ENCODE data around the gene ENOX1.
"Not testable (repeated sequence)": the region's sequence is repeated elsewhere in the genome, so short reads cannot be mapped to it uniquely, and the experiment has no call there.

Gene ENOX1

DNA sequence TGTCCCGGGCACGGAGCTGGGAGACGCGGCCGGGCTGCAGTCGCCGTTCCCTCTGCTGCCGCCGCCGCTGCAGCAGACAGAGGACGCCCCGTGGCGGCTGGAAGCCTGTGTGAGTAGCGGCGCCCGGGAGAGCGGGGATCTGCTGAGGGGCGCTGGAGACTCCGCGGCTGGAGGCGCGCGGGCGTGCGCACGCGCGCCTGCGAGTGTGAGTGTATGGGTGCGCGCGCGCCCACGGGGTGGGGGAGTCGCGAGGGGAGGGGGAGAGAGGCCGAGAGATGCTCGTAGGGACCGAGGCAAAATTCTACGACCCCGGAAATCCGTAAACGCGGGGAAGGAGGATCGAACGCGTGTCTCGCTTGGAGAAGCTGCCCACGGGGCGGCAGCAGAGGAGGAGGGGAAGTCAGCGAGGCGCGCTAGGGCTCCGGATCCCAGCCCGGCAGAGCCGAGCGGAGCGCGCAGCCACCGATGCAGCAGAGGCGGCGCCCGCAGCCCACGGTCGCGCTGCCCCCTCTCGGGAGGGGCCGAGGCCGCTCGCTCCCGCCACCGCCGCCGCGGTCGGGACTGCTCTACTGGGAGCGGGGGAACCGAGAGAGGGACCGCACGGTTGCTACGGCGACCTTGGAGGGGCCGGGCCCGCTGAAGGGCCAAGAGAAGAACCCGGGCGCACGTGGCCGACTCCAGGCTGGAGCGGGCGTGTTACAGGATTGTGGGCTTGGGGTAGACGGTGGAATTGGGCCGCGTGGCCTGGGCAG is at the start of gene ENOX1:
Gene ENOX1, minus strand, starts transcription at position 207 of the 752 bp plus-strand sequence.
- no peak for DNase-seq

DNA sequence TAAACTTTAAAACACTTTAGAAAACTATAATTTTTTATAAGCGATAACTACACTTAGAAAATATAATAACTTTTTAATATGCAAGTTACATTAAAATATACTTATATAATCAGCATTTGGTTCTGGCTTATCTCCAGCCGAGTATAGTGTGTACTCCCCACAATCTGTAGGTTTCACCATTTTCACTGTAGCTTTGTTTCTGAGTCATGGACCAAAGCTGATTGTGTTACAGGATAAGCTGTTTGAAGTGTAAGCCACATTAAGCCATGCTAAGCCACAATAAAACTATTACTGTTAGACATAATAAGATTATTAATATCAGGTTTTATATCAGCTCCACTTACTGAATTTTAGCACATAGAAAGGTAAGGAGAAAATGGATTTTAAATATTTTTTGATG is 48.9 kb upstream of the ENOX1 start:
- DNase-seq, result no peak

DNA sequence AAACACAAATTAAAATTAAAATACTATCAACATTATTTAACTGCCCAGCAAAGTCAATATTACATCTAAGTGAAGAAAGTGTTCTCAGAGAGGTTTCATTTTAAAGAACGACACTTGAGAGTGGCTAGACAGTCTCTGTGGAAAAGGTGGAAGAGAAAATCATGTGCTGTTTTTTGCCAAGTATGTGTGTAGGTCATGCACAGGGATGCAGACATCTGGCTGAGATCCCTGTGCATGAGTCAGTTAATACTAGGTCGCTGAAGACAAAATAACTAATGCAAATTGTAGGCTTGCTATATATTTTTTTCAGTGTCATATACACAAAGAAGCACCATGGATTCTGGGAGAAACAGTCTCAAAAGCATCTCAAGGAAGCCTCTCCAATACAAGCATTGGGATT is 44.3 kb upstream of the ENOX1 start:
- no peak for DNase-seq

DNA sequence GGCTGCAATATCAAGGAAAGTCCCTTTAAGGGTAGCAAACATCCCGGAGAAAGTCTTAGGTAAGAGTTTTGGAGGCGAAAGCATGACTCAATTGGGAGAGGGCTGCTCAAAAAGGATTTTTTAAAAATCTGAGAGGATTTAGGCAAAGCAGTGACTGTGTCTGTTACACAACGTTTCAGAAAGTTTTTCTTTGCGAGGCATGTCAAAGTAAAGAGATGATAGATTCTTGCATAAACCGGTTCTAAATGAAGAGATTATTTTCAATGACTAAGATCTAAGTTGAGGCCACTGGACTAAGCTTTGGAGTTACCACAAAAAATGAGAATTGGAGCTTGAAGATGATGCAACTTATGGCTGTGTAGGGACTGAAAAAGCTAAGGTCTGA is 43.7 kb upstream of the ENOX1 start:
- no peak for DNase-seq

DNA sequence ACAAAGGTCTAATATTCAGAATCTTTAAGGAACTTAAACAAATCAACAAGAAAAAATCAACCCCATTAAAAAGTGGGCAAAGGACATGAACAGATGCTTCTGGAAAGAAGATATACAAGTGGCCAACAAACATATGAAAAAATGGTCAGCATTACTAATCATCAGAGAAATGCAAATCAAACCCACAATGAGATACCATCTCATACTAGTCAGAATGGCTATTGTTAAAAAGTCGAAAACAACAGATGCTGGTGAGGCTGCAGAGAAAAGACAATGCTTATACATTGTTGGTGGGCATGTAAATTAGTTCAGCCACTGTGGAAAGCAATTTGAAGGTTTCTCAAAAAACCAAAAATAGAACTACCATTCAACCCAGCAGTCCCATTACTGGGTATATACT is 37.9 kb upstream of the ENOX1 start:
- DNase-seq, result not testable (repeated sequence)

DNA sequence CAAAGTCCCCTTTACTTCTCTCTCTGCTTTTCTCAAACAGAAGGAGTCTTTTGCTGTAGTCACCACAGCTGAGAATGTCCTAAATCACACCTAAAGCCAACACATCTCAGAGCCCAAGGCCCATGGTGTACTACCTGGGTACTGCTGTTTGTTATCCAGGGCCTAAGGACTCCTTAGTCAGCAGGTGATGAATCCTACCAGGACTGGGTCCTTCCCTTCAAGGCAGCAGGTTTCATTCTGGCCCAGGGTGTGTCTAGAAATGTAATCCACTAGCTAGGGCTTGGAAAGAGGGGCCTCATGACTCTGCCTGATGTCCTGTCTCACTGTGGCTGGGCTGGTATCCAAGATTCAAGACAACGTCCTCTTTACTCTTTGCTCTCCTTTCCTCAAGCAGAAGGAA is 36.2 kb upstream of the ENOX1 start:
- DNase-seq, result no peak

DNA sequence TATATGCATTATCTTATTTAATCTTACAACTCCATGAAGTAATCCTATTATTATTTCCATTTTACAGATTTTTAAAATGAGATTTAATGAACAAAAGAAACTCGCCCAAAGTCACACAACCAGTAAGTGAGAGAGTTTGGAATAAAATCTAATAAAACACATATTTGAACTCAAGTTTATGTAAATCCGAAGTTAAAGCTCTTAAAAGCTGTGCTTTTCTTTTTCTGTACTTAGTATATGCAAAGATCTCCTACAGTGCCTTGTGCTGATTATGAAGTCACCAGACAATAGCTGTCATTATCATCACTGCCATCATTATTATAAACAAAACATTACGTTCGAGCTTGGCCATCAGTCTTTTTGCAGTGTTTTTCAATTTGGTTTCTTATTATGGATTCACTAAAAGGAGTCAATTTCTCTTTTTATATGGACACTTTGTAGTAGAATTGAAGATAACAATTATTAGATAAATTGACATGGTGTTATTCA is 29.7 kb upstream of the ENOX1 start:
- no peak for DNase-seq

DNA sequence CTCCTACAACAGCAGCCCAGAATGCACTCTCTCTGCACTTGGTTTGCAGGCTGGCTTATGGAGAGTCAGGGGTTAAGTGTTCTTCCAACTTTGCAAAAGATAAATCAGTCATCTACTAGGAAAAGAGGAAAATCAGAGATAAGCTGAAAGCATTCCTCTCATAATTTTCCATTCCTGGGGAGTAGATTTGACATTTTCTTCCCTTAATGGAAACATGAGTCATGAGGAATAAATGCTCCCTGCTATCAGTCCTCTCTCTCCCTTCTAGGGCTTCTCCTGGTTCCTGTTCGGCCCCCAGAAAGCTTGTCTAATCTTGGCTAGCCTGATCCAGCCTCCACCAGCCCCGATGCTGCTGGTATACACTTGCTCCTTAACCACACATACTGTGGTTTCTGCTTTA is 28.4 kb upstream of the ENOX1 start:
- DNase-seq, result no peak

DNA sequence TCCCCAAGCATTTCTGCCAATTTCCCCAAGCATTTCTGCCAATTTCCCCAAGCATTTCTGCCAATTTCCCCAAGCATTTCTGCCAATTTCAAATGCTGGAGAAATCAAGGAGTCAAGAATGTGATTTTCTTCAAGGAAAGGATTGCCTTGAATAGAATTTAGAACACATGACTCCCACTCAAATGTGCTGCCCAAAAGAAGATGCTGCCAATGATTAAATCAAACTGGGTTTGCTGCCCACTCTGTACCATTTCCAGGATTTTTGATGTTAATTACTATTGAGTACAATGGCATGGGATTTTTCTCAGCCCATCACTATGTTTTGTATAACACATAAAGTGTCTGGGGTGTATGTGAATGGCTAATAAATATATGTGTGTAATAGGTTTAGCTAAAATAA is 21.9 kb upstream of the ENOX1 start:
- DNase-seq, result no peak

DNA sequence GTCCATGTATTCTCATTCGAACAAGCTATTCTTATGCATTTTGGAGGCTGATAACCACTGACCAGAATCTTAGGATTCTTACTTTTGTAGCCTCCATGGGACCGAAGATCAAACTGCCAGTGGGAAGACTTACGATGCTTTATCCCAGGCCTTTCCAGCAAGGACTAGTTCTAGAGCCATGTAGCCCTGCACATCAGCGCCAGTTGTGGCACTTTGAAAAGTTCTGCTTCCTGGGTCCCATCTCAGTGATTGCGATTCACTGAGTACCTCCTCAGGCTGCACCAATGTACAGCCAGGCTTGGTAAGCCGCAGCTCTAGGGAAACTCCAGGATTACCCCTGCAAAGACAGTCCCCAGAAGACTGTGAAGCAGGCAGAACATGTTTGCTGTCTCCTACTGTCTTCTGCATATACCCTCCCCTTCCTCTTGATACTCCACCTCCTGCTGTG is 18.9 kb upstream of the ENOX1 start:
- DNase-seq, result no peak

DNA sequence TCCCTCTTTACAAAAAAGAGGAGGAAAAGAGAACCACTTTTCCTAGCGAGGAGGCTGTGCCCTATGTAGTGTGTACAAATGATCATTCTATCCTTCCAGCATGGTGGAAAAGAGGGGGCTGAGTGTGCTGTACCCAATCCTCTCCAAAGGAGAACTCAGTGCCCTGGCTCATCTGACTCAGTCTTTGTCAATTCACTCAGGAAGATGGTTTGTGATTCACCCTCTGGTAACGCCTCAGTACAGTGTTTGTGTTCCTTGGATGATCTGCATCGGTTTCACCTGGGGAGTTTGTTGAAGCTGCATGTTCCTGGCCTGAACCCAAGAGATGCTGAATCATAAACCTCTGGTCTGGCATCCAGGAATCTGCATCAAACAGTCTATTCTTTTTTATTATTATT is 18.3 kb upstream of the ENOX1 start:
- no peak for DNase-seq

DNA sequence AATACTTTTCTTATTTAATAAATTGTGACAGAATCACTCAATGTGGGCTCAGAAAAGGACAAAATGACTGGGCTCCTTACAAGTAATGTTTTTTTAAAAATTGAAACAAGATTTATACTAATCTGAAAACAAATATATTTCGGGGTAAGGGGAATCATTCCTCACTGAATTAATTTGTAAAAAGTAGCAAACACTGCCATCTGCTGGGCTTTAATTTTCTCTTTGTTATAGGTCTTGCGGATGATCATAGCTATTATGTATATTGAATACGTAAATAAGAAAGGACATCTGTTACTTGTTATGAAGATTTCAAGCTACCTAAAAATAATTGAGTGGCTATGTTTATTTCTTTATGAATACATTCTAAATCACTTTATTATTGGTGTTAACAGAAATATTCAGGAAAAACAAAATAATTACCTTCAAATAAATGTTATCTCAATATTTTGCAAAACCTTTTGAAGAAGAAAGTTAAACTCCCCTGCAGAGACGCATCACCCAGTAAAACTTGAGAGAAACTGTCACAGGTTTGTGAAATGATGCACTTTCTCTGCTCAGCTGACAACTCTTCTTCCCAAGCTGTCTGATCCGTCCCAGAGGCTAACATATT is 17.8 kb upstream of the ENOX1 start:
- DNase-seq, result no peak

DNA sequence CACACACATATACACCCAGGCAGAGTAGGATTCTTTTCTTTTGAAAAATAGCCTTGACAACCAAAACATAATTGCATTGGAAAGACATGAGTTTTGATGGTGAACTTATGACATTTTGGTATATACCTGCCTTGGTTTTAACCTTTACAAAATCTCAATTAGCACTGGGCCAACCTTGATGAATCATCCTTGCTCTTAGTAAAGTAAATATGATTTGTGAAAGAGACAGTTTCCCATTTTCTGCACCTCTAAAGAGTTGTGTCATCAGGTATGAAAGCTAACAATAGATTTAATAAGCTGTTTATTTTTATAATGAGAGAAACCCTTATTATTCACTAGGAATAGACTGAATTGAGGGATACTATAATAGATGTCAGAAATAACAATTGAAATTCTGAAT is 15.7 kb upstream of the ENOX1 start:
- DNase-seq, result no peak

DNA sequence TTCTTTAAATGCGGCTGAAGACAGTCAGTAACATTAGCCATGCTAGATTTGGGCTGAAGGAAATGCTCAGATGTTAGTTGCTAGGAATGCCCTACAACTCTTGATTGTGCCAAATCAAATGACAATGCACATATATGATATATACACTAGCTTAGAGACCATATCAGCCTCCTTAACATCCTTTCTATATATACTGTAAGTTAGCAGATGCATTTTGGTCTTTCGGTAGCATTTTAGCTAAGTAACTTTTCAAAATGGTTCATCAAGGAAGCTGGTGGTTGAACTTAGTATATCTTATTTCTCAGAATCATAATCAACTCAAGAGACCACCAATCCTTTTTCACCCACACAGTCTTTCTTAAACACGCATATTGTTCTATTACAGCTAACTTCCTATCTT is 14.1 kb upstream of the ENOX1 start:
- no peak for DNase-seq

DNA sequence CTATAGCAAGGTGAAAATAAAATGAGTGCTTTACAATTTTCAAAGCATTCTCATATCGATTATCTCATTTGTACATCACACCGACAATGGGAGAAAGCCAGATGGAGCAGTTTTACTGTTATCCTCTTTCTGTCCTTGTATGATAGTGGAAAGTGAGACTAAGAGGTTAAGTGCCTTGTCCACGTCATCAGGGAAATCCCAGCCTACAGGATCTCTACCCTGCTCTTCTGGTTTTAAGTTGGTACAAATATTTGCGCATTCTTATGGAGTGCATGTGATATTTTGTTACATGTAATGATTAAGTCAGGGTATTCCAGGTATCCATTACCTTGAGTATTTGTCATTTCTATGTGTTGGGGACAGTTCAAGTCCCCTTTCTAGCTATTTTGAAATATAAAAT is 12.4 kb upstream of the ENOX1 start:
- no peak for DNase-seq

DNA sequence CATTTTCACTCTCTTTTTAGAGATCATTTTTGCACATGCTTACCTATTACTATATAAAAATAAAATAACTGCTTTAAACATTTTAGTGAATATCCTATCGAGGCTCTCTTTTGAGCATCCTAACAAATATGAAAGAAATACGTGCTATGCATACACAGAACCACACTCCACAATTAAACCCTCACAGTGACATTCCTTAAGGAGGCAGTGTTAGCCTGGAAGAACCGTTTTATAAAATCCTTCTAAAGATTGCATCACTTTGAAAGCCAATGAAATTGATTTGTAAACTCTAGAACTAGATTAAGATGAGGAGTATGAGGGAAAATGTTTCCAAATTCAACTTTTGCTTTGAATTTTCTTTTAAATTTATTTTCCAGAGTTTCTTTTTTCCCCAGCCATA is 11.1 kb upstream of the ENOX1 start:
- DNase-seq, result no peak

DNA sequence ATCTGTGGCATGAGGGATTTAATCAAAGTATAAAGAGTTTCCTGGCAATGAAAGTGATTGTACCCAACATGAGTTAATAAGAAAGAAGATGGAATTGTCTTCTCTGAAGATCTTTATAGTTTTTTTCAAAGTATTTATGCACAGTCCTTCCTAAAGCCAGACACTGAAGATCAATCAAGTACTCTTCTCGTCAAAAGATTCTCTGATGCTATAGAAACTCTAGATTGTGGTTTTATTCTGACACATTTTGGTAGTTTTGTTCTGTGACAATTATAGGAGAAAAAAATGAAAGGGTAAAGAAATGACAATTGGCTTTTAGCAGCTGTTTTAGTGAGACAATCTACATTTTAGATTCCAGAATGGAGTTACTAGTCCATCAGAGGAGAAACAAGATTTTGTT is 10.4 kb upstream of the ENOX1 start:
- DNase-seq, result no peak

DNA sequence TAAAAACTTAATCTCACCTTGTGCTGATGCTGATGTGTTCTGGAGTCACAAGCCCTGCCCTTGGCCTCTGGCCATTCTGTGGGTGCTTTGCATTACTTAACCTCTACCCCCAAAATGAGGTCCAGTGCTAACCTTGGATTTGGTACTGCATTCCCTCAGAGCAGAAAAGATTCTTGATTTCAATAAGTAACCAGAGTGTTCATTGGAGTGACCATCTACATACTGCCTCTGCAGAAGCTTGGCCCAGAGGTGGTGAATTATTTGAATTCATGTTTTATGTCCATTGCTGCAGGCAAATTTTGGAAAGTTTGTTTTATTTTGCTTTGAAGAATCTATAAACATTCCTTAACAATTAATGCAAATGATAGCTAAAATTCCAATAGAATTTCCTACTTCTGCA is 7.6 kb upstream of the ENOX1 start:
- DNase-seq, result no peak

DNA sequence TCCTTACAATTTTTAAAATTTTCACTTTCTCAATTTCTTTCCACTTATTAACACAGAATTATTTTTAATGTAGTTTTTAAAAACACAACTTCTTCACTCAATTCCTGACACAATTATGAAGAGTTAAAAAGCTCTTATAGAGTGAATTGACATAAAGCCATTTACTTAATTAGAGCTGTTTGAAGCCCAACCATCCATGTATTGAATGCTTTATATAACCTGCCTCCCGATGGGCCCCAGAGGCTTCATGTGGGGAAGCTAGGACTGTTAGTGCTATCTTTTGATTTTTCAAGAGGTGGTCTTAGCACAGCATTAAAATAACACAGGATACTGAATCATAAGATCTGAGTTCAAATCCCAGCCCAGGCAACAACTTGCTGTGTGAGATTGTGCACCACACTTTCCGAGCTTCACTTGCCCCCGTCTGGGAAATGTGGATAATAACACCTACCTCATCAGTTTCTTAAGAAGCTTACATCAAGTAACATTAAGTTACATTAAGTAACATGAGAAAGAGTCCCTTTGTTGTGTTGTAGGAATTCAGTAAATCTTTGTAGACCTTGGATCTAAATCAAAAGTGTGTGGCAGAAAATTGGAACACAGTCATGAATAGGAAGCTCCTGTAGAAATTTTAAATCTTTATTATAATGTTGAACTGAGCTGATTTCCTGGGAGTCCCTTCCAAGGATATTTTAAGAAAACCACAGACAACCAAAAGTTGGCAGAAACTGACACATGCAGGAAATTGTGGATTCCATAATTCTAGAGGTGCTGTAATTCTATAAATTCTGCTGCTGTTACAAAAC is 5.5 kb upstream of the ENOX1 start:
- DNase-seq, result no peak

DNA sequence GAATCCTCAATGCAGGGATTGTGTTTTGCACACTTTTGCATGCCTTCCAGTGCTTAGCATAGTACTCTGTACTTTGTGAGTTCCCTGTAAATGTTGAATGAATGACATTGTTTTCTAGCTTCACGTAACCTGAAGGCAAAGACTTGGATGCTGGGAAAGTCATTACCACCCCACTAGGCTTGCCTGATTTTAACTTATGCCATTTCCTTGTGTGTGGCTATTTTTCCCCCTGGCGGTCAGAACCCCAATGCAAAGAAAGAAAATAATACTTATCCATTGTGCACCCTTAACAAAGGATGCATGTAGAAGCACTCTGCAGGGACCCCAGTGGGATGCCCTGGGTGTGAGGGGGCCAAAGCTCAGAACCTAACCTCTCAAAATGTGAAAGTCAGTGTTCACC is 1.2 kb upstream of the ENOX1 start:
- DNase-seq, result no peak

DNA sequence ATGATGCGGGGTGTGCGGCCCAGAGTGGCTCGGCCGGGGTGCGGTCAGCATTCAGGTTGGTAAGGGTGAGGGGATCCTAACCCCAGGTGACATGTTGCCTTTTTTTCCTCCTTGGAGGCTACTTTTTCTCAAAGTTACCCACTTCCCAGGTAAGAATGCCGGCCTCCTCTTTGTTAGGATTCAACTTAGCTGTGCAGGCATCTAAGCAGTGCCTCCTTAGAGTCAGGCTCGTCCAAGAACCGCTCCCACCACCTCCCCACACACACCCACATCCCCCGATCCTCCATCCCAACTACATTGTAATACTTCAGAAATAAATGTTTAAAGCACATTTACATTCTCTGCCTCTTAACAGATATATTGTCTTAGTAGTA is 733 bp upstream of the ENOX1 start:
- DNase-seq, result no peak

DNA sequence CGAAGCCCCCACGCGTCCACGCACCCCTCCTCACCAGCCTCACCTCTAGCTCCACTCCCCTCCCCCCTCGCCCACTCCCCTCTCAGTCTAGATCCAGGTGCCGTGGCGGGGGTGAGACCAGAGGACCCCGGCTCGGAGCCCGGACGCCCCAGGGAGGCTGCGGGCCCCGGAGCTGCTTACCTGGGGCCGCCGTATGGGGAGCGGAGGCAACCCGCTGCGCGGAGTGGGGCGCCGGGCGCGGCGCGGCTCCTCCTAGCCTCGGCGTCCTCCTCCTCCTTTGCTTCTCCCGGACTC is 353 bp downstream of the ENOX1 start:
- no peak for DNase-seq

DNA sequence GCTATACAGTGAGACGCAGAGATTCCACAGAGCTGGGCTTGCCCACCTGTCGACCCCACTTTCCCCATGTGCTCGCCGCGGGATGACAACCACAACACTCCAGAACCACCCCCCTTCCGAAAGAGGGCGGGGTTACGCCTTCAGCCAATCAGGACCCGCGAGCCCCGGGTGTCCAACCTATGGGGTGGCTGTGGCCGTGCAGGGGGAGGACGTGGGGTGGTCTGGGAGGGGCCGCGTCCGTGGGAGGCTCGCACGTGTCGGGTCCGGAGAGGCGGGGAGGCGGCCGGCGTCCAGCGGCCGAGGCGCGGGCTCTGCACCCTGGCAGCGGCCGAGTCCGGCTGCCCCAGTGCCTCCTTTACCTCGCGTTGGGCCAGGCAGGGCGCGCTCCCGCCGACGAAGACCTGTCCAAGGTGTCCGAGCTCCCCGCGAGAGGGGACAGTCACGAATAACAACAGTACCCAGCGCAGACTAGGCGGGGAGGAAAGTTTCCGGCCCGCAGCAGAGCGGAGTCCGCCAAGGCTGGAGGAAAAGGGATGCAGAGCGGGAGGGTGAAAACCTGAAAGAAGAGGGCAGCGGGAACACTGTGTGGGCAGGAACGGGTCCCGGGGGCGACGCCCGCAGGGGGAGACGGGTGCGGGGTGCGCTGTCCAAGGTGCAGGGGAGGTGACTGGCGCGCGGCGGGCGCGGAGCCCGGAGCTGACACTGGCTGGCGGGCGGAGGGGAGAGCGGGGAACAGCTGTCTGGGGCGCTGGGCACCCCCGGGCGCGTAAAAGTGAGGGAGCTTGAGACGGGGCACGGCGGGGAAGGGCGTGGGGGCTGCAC is 911 bp downstream of the ENOX1 start:
- no peak for DNase-seq

All from activated CD4-positive, alpha-beta T cell treated with anti-CD3 and anti-CD28 coated beads, Interleukin-2, amount 50 U/mL, for 1 hour (primary cell).